IMR-90 (cell line): ENCODE measurements around the gene LRCOL1. TPM values are rescaled to one million over a fixed set of nuclear protein-coding genes. Genes with fewer than 3 reads are reported as not detected.

Experiments
- ATAC-seq: fragments of 200-7000 bp; cut with Tn5 transposase; 2 replicates; pipeline ENCODE4 v1.9.1; 2020; ENCODE audit warnings: low read depth, mild to moderate bottlenecking, moderate library complexity
- BruUV-seq: library from RNA; stranded (reverse); fragments of 400-500 nt; replicated peaks from 2 replicates; lab custom pipeline; 2021; lab: Mats Ljungman, UMichigan
- CTCF ChIA-PET: fragments of 300-600 bp; formaldehyde crosslinking; extraction: SDS; loops from one replicate; lab custom pipeline; 2021; ENCODE audit warnings: antibody characterized with exemption; lab: Yijun Ruan, JAX
- POLR2A ChIA-PET: fragments of 300-600 bp; sonication (Branson Sonifier 250); formaldehyde crosslinking; loops from one replicate; lab custom pipeline; 2022; ENCODE audit warnings: antibody characterized with exemption; ENCODE audit not compliant: unreplicated experiment; lab: Charles Lee
- DNase-seq: peaks from one replicate; pipeline ENCODE4 v3.0.0; 2013
- H2AFZ ChIP-seq: replicated peaks from 2 replicates; pipeline ENCODE3; 2013; ENCODE audit warnings: low read length, mild to moderate bottlenecking; ENCODE audit not compliant: poor library complexity
- H2AK5ac ChIP-seq: 2 replicates; pipeline ENCODE4 v1.6.1; 2013; ENCODE audit warnings: low read depth, low read length, inconsistent platforms
- H2AK9ac ChIP-seq: replicated peaks from 2 replicates; pipeline ENCODE3; 2013; ENCODE audit warnings: mild to moderate bottlenecking, low read depth, low read length, moderate library complexity; ENCODE audit not compliant: poor library complexity
- H2BK120ac ChIP-seq: 2 replicates; pipeline ENCODE4 v1.6.1; 2013; ENCODE audit warnings: low read depth, low read length, inconsistent platforms
- H2BK15ac ChIP-seq: 3 replicates; pipeline ENCODE4 v1.6.1; 2013; ENCODE audit warnings: low read depth, low read length, inconsistent platforms
- H2BK20ac ChIP-seq: 2 replicates; pipeline ENCODE4 v1.6.1; 2013; ENCODE audit warnings: low read depth, mild to moderate bottlenecking, inconsistent platforms, low read length, moderate library complexity
- H2BK5ac ChIP-seq: 2 replicates; pipeline ENCODE4 v1.6.1; 2013; ENCODE audit warnings: mild to moderate bottlenecking, low read depth, low read length, inconsistent platforms; ENCODE audit not compliant: poor library complexity, severe bottlenecking
- H3K14ac ChIP-seq: replicated peaks from 2 replicates; pipeline ENCODE4 v1.6.1; 2013; ENCODE audit warnings: low read depth, low read length, inconsistent platforms
- H3K18ac ChIP-seq: 2 replicates; pipeline ENCODE4 v1.6.1; 2013; ENCODE audit warnings: low read depth, low read length, control low read depth
- H3K23ac ChIP-seq: 2 replicates; pipeline ENCODE4 v1.6.1; 2013; ENCODE audit warnings: low read depth, low read length, inconsistent platforms
- H3K27ac ChIP-seq: 2 replicates; pipeline ENCODE4 v1.5.1; 2013; ENCODE audit warnings: mild to moderate bottlenecking, control low read depth, low read length; ENCODE audit not compliant: insufficient read depth
- H3K27me3 ChIP-seq: 2 replicates; pipeline ENCODE4 v1.6.1; 2013; ENCODE audit warnings: low read length; ENCODE audit not compliant: control insufficient read depth, insufficient read depth
- H3K36me3 ChIP-seq: 2 replicates; pipeline ENCODE4 v1.6.1; 2013; ENCODE audit warnings: low read length, mixed read lengths; ENCODE audit not compliant: control insufficient read depth, insufficient read depth
- H3K4ac ChIP-seq: 2 replicates; pipeline ENCODE4 v1.6.1; 2013; ENCODE audit warnings: low read depth, low read length, inconsistent platforms
- H3K4me1 ChIP-seq: 2 replicates; pipeline ENCODE4 v1.6.1; 2013; ENCODE audit warnings: low read length, mixed read lengths; ENCODE audit not compliant: control insufficient read depth, insufficient read depth
- H3K4me2 ChIP-seq: 2 replicates; pipeline ENCODE4 v1.6.1; 2013; ENCODE audit warnings: low read depth, mild to moderate bottlenecking, control low read depth, low read length, moderate library complexity
- H3K4me3 ChIP-seq: 2 replicates; pipeline ENCODE4 v1.5.1; 2013; ENCODE audit warnings: low read depth, mild to moderate bottlenecking, control low read depth, low read length, moderate library complexity; ENCODE audit not compliant: insufficient read depth
- H3K56ac ChIP-seq: 2 replicates; pipeline ENCODE4 v1.6.1; 2013; ENCODE audit warnings: low read length, inconsistent platforms; ENCODE audit not compliant: insufficient read depth; ENCODE audit errors: extremely low read depth
- H3K79me1 ChIP-seq, 2 experiments: 2 replicates each; pipeline ENCODE4 v1.6.1; 2013; ENCODE audit warnings: low read length in 2 of 2, inconsistent platforms in 1 of 2, low read depth in 1 of 2
- H3K9ac ChIP-seq: 2 replicates; pipeline ENCODE4 v1.6.1; 2013; ENCODE audit warnings: low read depth, low read length, control low read depth
- H3K9me1 ChIP-seq: 2 replicates; pipeline ENCODE4 v1.6.1; 2013; ENCODE audit warnings: low read length, inconsistent platforms; ENCODE audit not compliant: insufficient read depth
- H3K9me3 ChIP-seq: 2 replicates; pipeline ENCODE4 v1.6.1; 2013; ENCODE audit warnings: low read length; ENCODE audit not compliant: control insufficient read depth, insufficient read depth
- H4K20me1 ChIP-seq: 2 replicates; pipeline ENCODE4 v1.6.1; 2013; ENCODE audit warnings: low read length, inconsistent platforms; ENCODE audit not compliant: insufficient read depth
- H4K5ac ChIP-seq: 2 replicates; pipeline ENCODE4 v1.6.1; 2013; ENCODE audit warnings: mild to moderate bottlenecking, low read depth, low read length, control low read depth
- H4K8ac ChIP-seq, 2 experiments: 2 replicates each; pipeline ENCODE4 v1.6.1; 2013; ENCODE audit warnings: low read depth in 2 of 2, low read length in 2 of 2, control low read depth in 1 of 2, inconsistent platforms in 1 of 2
- H4K91ac ChIP-seq: 2 replicates; pipeline ENCODE4 v1.6.1; 2013; ENCODE audit warnings: low read depth, low read length, inconsistent platforms; ENCODE audit not compliant: insufficient read depth
- CEBPB ChIP-seq: IDR thresholded peaks from 2 replicates; pipeline ENCODE4 v1.6.1; 2012; ENCODE audit warnings: low read depth, low read length, improper control_type of control experiment
- CTCF ChIP-seq: conservative IDR thresholded peaks from 2 replicates; pipeline ENCODE4 v1.5.1; 2012; ENCODE audit warnings: mild to moderate bottlenecking, low read depth, low read length, improper control_type of control experiment
- ELK1 ChIP-seq: fragments of 150-350 bp; IDR thresholded peaks from 2 replicates; pipeline ENCODE4 v1.6.1; 2016; ENCODE audit warnings: low read depth, mild to moderate bottlenecking, low read length, moderate library complexity, borderline replicate concordance
- MAFK ChIP-seq: IDR thresholded peaks from 2 replicates; pipeline ENCODE4 v1.6.1; 2012; ENCODE audit warnings: low read depth, low read length, improper control_type of control experiment
- WGBS, 2 experiments: methylation state at CpG; one replicate each; pipeline versions ENCODE4 v1.1.5 to v1.1.7; 2013; ENCODE audit warnings: missing lambda C conversion rate in 2 of 2; ENCODE audit not compliant: insufficient read length in 1 of 2; ENCODE audit errors: extremely low coverage in 2 of 2; 5-methylcytosine and 5-hydroxymethylcytosine counted together
- dilution Hi-C: fragments of 300-500 bp; cut with HindIII; formaldehyde crosslinking; loops from one replicate; pipeline ENCODE4 v1.14.3; 2018; ENCODE audit warnings: low sequenced_read_pairs; ENCODE audit not compliant: unreplicated experiment
- in situ Hi-C: fragments of 300-500 bp; cut with MboI; formaldehyde crosslinking; loops from 3 replicates; pipeline ENCODE4 v1.14.3; 2019; ENCODE audit warnings: low sequenced_read_pairs, inconsistent platforms, mixed read lengths
- intact Hi-C: fragments of 100-400 bp; cut with micrococcal nuclease; formaldehyde crosslinking; loops from 2 replicates; pipeline ENCODE4 v1.10.0; 2022
- polyA plus RNA-seq, 3 experiments: library from polyadenylated mRNA; depleted of rRNA; stranded (reverse); fragments of >200 nt; gene quantifications; 2 replicates each; pipeline ENCODE4 v1.2.3, GENCODE V29; 2012; ENCODE audit warnings: low replicate concordance in 1 of 3
- total RNA-seq: library from RNA; depleted of rRNA; stranded (reverse); fragments of >200 nt; gene quantifications from 2 replicates; pipeline ENCODE4 v1.2.3, GENCODE V29; 2012

Gene LRCOL1
- total and polyA plus RNA-seq, 2 of the 4 experiments (the other 2 are of a cell fraction): 1.0 TPM; not detected in 1

- Histone ChIP-seq H3K36me3 (peaks cover 37% of the 10 kb centered on the region), H2BK20ac (no peak overlapping the region), H2AFZ (no peak overlapping the region), H2BK5ac (no peak overlapping the region), H3K18ac (no peak overlapping the region), H4K20me1 (no peaks in the 10 kb centered on the region; the same call in 1 of the 2 replicates), H2AK9ac (peak overlapping the region; percentile 84), H3K79me1 (no peaks in the 10 kb centered on the region), H3K4me2 (no peak overlapping the region), H3K23ac (no peak overlapping the region), H2AK5ac (no peak overlapping the region), H3K9me1 (no peaks in the 10 kb centered on the region), H3K9ac (no peak overlapping the region), H3K56ac (no peak overlapping the region), H3K4me3 (no peak overlapping the region), H3K4me1 (no peaks in the 10 kb centered on the region), H2BK15ac (no peak overlapping the region), H3K27me3 (no peaks in the 10 kb centered on the region), H3K27ac (no peak overlapping the region), H3K9me3 (no peaks in the 10 kb centered on the region), H4K8ac (no peak overlapping the region), H3K4ac (no peak overlapping the region), H3K14ac (no peak overlapping the region), H4K91ac (no peak overlapping the region), H2BK120ac (no peak overlapping the region), H4K5ac (no peak overlapping the region)
- 97% methylated on average over 5 of the region's 12 CpGs; no CpG with 5 or more reads in 1 of the 2 experiments for WGBS, 2 experiments
- ChIA-PET POLR2A (no interaction called here), CTCF (no interaction called here)
- dilution Hi-C loops (no loop called here), intact Hi-C loops (no loop called here), in situ Hi-C loops (no loop called here)
- BruUV-seq: no TSS peak
- ATAC-seq: no peak
- TF ChIP-seq MAFK (no peak), CTCF (no peak), ELK1 (no peak), CEBPB (no peak)
- no peak for DNase-seq
Observed at GRCh38 chr12:132576701-132577100, 33.7 kb downstream of the LRCOL1 start.
